Measurements from ENCODE around the gene MFAP3L.

MFAP3L gene

DNA sequence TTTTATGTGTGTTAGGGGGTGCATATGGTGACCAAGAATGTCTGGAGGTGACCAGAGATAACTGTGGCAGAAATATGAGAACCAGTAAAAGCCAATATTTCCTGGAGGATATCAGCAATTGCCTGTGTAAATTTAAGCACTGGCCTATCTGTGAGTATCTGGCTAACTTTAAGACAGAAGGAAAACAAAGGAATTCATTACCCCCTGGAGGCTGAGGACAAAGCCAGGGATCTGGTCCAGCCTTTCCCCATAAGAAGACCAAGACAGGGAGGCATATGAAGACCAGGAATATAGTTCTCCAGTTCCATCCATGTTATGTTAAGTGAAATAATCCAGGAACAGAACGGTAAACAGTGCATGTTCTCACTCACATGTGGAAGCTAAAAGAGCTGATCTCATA, 49.2 kb downstream of the MFAP3L start:
- ChIA-PET POLR2A (no interaction called here), CTCF (no interaction called here)
- no peak overlapping the region for H3K4me3 ChIP-seq (ENCODE audit: low read depth, low read length)
- no peaks in the 10 kb centered on the region for H3K36me3 ChIP-seq (ENCODE audit: control insufficient read depth in 2 of 2, insufficient read depth in 1 of 2, low read length in 2 of 2)
- TF ChIP-seq, protein P1, sequence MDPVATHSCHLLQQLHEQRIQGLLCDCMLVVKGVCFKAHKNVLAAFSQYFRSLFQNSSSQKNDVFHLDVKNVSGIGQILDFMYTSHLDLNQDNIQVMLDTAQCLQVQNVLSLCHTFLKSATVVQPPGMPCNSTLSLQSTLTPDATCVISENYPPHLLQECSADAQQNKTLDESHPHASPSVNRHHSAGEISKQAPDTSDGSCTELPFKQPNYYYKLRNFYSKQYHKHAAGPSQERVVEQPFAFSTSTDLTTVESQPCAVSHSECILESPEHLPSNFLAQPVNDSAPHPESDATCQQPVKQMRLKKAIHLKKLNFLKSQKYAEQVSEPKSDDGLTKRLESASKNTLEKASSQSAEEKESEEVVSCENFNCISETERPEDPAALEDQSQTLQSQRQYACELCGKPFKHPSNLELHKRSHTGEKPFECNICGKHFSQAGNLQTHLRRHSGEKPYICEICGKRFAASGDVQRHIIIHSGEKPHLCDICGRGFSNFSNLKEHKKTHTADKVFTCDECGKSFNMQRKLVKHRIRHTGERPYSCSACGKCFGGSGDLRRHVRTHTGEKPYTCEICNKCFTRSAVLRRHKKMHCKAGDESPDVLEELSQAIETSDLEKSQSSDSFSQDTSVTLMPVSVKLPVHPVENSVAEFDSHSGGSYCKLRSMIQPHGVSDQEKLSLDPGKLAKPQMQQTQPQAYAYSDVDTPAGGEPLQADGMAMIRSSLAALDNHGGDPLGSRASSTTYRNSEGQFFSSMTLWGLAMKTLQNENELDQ (tag by site-specific recombination; IDR thresholded peaks at IDR 0.05; ENCODE audit: low read depth), result no peak
- TF ChIP-seq ZNF155 (tag by site-specific recombination; IDR thresholded peaks at IDR 0.05), result no peak
- TF ChIP-seq, protein P2, sequence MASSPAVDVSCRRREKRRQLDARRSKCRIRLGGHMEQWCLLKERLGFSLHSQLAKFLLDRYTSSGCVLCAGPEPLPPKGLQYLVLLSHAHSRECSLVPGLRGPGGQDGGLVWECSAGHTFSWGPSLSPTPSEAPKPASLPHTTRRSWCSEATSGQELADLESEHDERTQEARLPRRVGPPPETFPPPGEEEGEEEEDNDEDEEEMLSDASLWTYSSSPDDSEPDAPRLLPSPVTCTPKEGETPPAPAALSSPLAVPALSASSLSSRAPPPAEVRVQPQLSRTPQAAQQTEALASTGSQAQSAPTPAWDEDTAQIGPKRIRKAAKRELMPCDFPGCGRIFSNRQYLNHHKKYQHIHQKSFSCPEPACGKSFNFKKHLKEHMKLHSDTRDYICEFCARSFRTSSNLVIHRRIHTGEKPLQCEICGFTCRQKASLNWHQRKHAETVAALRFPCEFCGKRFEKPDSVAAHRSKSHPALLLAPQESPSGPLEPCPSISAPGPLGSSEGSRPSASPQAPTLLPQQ (tag by site-specific recombination; IDR thresholded peaks at IDR 0.05), result no peak
- no peak for TF ChIP-seq ZNF266 (tag by site-specific recombination; IDR thresholded peaks at IDR 0.05; ENCODE audit: low read depth)
- no peak for TF ChIP-seq ZIC2 (tag by site-specific recombination; IDR thresholded peaks at IDR 0.05)
- no peak for TF ChIP-seq KLF16 (tag by site-specific recombination; IDR thresholded peaks at IDR 0.05)
- TF ChIP-seq ZFP69B (tag by site-specific recombination; IDR thresholded peaks at IDR 0.05), result no peak
- TF ChIP-seq ZNF175 (tag by site-specific recombination; IDR thresholded peaks at IDR 0.05), result no peak
- TF ChIP-seq ZNF214 (tag by site-specific recombination; IDR thresholded peaks at IDR 0.05; ENCODE audit: borderline replicate concordance), result no peak
- TF ChIP-seq ZNF404 (tag by site-specific recombination; IDR thresholded peaks at IDR 0.05), result no peak
- TF ChIP-seq ZNF843 (tag by site-specific recombination; IDR thresholded peaks at IDR 0.05), result no peak
- H3K9me3 ChIP-seq (ENCODE audit: control insufficient read depth, insufficient read depth, low read depth, low read length), result no peaks in the 10 kb centered on the region
- no peak overlapping the region for H3K27ac ChIP-seq (ENCODE audit: extremely low read depth, low read depth, low read length)
- no peaks in the 10 kb centered on the region for H3K4me1 ChIP-seq (ENCODE audit: control insufficient read depth, insufficient read depth, low read length)

DNA sequence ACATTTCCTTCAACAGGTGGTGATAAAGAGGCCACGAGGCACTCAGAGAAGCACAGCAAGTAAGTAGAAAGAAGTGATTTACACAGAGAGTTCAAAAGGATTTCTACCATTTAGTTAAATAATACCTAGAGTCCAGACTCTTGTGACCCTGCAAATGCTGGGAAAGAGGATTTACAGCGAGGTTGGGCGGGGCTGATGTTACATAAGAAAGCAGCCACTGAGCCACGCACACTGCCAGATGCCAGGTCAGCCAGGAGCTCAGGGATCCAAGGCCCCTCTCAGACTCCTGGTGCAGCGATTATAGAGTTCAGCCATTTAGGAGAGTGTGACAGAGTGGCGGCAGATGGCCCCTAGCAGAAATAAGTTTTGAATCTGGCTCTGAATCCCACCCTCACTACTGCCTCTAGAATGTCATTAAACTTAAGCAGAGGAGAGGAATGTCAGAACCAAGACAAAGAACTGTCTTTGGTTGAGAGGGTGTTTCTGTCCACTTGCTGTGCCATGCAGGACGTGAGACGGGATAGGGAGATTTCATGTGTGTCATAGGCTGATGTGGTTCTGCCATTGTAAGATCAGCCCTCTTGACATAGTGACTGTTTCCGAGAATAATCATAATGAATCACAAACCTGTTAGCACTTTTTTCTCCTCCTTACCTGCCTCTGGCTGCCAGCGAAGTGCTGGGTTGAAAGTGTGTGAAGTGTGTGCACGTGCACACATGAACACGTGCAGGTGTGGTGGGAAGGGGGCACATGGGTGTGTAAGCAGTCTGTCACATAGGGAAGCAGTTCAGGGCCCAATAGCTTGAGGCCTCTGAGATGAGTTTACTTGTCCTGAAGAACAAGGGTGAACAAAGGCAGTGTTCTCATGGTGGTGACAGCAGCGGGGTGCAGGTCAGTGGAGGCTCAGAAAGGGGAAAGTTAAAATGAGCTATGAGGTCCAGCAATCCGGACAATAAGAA, 50.1 kb downstream of the MFAP3L start:
- H3K27ac ChIP-seq (ENCODE audit: extremely low read depth, low read depth, low read length), result no peak overlapping the region
- H3K9me3 ChIP-seq (ENCODE audit: control insufficient read depth, insufficient read depth, low read depth, low read length), result no peaks in the 10 kb centered on the region
- ChIA-PET POLR2A (no interaction called here), CTCF (no interaction called here)
- H3K4me3 ChIP-seq (ENCODE audit: low read depth, low read length), result no peak overlapping the region
- TF ChIP-seq SCRT2 (tag by site-specific recombination; IDR thresholded peaks at IDR 0.05), result peak; percentile 43; the same call in 1 of the 2 replicates
- TF ChIP-seq, protein P3, sequence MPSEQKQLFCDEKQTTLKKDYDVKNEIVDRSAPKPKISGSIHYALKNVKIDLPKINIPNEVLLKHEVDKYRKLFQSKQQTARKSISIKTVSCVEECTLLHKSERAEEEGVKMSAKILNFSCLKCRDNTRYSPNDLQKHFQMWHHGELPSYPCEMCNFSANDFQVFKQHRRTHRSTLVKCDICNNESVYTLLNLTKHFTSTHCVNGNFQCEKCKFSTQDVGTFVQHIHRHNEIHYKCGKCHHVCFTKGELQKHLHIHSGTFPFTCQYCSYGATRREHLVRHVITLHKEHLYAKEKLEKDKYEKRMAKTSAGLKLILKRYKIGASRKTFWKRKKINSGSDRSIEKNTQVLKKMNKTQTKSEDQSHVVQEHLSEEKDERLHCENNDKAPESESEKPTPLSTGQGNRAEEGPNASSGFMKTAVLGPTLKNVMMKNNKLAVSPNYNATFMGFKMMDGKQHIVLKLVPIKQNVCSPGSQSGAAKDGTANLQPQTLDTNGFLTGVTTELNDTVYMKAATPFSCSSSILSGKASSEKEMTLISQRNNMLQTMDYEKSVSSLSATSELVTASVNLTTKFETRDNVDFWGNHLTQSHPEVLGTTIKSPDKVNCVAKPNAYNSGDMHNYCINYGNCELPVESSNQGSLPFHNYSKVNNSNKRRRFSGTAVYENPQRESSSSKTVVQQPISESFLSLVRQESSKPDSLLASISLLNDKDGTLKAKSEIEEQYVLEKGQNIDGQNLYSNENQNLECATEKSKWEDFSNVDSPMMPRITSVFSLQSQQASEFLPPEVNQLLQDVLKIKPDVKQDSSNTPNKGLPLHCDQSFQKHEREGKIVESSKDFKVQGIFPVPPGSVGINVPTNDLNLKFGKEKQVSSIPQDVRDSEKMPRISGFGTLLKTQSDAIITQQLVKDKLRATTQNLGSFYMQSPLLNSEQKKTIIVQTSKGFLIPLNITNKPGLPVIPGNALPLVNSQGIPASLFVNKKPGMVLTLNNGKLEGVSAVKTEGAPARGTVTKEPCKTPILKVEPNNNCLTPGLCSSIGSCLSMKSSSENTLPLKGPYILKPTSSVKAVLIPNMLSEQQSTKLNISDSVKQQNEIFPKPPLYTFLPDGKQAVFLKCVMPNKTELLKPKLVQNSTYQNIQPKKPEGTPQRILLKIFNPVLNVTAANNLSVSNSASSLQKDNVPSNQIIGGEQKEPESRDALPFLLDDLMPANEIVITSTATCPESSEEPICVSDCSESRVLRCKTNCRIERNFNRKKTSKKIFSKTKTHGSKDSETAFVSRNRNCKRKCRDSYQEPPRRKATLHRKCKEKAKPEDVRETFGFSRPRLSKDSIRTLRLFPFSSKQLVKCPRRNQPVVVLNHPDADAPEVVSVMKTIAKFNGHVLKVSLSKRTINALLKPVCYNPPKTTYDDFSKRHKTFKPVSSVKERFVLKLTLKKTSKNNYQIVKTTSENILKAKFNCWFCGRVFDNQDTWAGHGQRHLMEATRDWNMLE (tag by site-specific recombination; conservative IDR thresholded peaks at IDR 0.05; ENCODE audit: low read depth), result no peak
- H3K4me1 ChIP-seq (ENCODE audit: control insufficient read depth, insufficient read depth, low read length), result no peaks in the 10 kb centered on the region
- H3K36me3 ChIP-seq (ENCODE audit: control insufficient read depth in 2 of 2, insufficient read depth in 1 of 2, low read length in 2 of 2), result no peaks in the 10 kb centered on the region

Measured in HEK293 (cell line).